ENCODE measurements around the gene FARSA.
A peak's percentile ranks its signal among the peaks of the same experiment; 100 is the strongest.
"Not testable (repeated sequence)": the region's sequence is repeated elsewhere in the genome, so short reads cannot be mapped to it uniquely, and the experiment has no call there.

FARSA gene

GRCh38 chr19:12933287-12934072, at the start of gene FARSA:
Gene FARSA, minus strand, starts transcription at chr19:12933711. Its CDS starts 15 bp downstream, at chr19:12933696.
- DNase-seq = peak; percentile 97

- no peak for DNase-seq
Measured at GRCh38 chr19:12983091-12983490, 49.6 kb upstream of the FARSA start.

- DNase-seq = no peak
Measured at GRCh38 chr19:12982648-12983047, 49.1 kb upstream of the FARSA start.

GRCh38 chr19:12979974-12980373, 46.5 kb upstream of the FARSA start:
- DNase-seq = no peak

DNA sequence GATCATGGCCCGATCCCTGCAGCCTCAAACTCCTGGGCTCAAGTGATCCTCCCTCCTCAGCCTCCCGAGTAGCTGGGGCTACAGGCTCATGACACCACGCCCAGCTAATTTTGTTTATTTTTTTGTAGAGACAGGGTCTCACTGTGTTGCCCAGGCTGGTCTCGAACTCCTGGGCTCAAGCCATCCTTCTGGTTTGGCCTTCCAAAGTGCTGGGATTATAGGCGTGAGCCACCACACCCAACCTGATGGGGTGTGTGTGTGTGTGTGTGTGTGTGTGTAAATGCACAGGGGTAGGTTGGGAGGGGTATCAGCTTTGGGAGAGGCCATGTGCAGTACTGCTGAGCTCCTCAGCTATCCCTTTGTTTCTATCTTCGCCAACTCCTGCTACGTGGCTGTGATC, 42.6 kb upstream of the FARSA start:
- DNase-seq = not testable (repeated sequence)

- DNase-seq = no peak
Measured at GRCh38 chr19:12975221-12975741, 41.8 kb upstream of the FARSA start.

GRCh38 chr19:12974301-12975220, 41.0 kb upstream of the FARSA start:
- no peak for DNase-seq

GRCh38 chr19:12973236-12973635, 39.7 kb upstream of the FARSA start:
- DNase-seq = no peak

DNA sequence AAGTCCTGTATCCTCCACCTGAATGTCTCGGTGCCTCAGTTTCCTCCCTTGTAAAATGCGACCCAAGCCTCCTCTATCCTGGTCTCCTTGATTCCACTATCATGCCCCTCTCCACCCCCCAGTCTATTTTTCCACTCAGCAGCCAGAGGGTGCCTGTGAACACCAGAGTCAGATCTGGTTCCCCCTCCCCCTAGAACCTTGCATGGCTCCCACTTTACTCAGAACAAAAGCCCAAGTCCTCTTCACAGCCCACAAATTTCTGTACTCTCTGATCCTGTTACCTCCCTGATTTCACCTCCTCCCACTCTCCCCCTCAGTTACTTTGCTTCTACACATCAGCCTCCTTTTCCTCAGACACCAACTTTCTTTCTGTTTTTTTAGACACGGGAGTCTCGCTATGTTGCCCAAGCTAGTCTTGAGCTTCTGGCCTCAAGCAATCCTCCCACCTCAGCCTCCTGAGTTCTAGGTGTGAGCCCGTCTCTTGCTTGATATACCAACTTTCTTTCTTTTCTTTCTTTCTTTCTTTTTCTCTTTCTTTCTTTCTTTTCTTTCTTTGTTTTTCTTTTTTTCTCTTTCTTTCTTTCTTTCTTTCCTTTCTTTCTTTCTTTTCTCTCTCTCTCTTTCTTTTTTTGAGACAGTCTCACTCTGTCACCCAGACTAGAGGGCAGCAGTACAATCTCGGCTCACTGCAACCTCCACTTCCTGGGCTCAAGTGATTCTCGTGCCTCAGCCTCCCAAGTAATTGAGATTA, 36.7 kb upstream of the FARSA start:
- DNase-seq = no peak

DNA sequence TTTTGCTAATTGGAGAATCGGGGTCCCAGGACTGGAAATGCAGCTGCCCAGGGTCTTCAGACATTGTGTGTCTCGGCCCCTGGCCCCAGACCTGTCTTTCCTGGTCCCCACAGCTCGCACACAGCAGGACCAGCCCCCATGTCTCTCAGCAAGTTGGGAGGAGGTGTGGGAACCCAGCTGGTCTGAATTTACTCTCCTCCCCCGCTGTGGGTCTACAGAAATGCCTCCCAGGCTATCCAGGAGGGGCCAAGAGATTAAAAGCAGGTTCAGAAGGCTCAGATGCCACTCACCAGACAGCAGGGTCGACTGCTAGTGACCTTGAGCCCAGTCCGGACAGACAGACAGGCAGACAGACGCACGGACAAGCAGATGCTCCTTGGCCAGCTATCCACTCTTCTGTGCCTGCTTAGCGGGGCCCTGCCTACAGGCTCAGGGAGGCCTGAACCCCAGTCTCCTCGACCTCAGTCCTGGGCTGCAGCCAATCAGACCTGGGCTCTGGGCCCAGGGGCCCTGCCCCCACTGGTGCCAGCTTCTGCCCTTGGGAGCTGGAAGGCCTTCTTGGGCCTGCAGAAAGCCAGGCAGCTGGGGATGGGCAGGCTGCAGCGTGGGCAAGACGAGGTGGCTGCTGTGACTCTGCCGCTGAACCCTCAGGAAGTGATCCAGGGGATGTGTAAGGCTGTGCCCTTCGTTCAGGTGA, 35.9 kb upstream of the FARSA start, which contains the start of gene DAND5:
DAND5 (plus strand) TSS at position 285 of the 697 bp plus-strand sequence; CDS start at position 370, 85 bp downstream.
- no peak for DNase-seq

DNA sequence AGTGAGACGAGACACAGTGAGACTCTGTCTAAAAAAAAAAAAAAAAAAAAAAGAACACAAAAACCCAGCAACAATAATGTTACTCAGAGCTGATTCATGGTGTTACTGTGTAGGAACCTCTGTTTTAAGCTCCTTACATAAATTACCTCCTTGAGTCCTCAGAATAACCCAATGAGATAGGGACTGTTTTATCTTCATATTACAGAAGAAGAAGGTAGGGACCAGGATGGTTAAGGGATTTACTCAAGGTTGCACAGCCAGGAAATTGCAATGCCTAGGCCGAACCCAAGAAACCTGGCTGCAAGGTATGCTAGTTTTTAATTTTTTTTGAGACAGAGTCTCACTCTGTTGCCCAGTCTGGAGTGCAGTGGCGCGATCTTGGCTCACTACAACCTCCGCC, 34.4 kb upstream of the FARSA start:
- DNase-seq = no peak

GRCh38 chr19:12965812-12966135, 32.3 kb upstream of the FARSA start:
- DNase-seq = no peak

DNA sequence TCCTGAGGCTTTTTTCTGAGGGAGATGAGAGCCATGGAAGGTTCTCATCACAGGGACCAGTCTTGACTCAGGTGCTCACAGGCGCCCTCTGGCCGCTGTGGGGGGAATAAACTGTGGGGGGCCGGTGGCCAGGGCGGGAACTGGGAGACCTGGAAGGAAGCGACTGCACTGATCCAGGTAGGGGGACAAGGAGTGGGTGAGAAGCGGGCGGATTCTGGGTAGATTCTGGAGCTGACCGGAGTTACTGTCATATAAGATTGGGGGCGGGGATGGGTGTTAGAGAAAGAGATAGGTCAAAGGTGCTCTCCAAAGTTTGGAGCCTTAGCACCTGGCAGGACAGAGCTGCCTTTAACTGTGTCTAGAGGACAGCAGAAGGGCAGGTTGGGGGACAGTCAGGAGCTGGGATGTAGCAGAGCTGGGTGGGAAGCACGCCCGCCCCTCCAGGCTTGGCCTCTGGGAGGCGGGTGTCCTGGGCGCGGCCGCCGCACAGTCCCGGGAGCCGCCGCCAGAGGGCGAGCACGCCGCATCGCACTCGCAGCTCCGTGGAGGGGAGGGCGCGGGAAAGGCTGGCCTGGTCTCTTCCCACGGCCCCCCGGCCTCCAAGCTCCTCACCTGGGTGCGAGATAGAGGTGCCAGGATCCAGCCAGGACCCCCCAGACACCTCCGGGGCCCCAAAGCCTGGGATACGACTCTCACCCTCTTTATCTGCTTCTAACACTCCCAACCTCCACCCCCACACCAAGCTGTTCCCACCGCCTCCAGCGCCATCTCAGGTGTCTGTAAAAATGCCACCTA, 31.7 kb upstream of the FARSA start:
- peak; percentile 92 for DNase-seq

- DNase-seq = no peak
Measured at GRCh38 chr19:12959481-12959880, 26.0 kb upstream of the FARSA start.

GRCh38 chr19:12957389-12957952, 24.0 kb upstream of the FARSA start:
- DNase-seq = not testable (repeated sequence)

GRCh38 chr19:12956446-12957388, 23.2 kb upstream of the FARSA start, which contains the start of gene GADD45GIP1:
Gene GADD45GIP1, minus strand, starts transcription at chr19:12957223. Its CDS starts 11 bp downstream, at chr19:12957212.
- peak; percentile 89 for DNase-seq

DNA sequence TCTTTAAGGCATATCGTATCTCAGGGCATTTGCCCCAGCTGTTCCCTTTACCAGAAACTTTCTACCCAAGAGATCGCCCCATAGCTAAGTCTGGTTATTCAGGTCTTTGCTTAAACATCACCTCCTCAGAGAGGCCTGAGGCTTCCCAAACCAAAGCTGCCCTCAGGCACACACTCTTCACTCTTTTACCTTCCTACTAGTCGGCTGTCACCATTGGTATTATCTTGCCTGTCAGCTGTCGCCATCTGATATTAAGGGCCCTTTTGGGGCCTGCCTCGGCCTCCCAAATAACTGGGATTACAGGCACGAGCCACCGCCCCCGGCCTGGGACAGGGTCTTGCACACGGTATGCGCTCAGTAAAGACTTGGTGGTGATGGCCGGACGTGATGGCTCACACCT, 22.5 kb upstream of the FARSA start:
- DNase-seq = peak; percentile 47

DNA sequence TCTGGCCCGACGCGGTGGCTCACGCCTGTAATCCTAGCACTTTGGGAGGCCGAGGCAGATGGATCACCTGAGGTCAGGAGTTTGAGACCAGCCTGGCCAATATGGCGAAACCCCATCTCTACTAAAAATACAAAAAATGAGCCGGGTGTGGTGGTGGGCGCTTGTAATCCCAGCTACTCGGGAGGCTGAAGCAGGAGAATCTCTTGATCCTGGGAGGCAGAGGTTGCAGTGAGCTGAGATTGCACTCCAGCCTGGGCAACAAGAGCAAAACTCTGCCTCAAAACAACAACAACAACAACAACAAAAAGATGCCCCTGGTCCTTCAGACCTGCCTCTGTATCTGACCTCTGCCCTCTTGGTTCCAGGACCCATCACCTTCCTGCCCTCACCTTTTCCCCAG, 22.1 kb upstream of the FARSA start:
- not testable (repeated sequence) for DNase-seq

DNA sequence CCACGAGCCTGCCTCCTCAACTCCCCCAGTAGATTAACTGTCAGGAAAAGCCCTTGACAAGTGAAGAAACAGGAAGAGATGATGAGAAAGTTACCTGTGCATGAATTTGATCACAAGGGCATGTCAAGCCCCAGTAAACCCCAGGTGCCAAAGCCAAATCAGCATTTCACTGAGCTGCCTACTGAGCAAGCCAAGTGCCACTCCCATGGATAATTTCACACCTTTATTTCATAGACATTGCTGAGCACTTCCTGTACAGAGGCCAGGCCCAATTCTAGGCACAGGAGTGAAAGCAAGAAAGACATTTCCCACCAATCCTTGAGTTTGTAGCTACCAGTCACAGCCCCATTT, 21.1 kb upstream of the FARSA start:
- DNase-seq = no peak

Measured in islet precursor cell (in vitro differentiated cells).